HK-2 (cell line): ENCODE measurements around the gene KCNQ1.

Experiments
- DNase-seq: peaks from one replicate; pipeline ENCODE4 v3.0.0-alpha.2; 2018; ENCODE audit not compliant: unreplicated experiment

Gene KCNQ1

DNA sequence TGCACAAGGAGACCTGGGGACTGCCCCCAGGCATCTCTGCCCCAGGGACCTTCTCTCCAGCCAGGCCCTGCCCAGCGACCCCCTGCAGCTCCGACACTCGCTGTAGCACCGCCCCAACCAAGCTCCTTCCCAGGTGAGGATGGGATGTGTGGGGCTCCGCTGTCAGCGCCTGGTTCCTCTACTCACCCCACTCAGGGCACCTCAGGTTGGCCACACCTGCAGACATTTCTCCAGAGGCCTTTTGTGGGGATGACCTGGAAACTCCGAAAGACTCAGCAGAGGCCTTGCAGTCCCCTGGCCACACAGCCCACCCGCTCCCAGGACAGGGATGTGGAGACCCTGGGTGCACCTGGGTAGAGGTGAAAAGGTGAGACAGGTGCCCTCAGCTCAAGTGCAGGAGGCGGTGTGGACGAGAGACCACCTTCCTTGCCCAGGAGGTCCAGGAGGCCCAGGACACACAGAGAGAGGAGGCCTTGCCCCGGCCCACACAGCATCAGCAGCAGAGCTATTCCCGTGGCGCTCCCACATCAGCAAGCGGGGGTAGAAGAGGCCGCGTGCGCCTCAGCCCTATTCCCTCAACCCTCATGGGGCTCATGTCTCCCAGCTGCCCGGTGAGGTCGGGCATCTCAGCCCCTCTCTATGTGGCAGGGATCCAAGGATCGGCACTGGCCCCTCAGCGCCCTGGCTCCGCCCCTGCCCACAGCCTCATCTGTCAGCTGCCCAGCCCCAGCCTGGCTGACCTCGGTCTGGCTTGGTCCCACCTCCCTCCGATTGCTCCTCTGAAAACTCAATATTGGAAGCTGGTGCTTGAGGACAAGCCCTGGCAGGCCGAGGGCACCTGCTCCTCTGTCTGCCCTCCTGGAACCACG is 21.4 kb upstream of the KCNQ1 start:
- DNase-seq, result no peak

- no peak for DNase-seq
Measured at GRCh38 chr11:2424811-2425495, 19.9 kb upstream of the KCNQ1 start.

GRCh38 chr11:2425506-2425905 is 19.3 kb upstream of the KCNQ1 start:
- no peak for DNase-seq

DNA sequence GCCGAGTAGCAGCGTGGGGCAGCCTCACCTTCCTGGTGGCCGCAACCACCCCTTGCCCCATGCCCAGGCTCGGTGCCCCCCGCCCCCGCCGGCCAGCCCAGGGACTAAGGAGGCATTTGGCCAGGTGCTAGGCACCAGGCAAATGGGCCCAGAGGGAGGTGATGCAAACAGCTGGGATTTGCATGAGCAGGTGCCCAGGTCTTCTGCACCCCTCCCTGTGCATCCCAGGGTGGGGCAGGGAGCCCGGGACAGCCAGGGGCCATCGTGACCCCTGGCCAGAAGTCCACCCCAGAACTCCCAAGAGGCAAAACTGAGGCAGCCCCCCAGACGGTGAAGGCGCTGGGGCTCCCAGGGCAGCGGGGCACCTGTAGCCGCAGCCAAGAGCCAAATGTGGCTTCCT is 18.6 kb upstream of the KCNQ1 start:
- DNase-seq, result no peak

DNA sequence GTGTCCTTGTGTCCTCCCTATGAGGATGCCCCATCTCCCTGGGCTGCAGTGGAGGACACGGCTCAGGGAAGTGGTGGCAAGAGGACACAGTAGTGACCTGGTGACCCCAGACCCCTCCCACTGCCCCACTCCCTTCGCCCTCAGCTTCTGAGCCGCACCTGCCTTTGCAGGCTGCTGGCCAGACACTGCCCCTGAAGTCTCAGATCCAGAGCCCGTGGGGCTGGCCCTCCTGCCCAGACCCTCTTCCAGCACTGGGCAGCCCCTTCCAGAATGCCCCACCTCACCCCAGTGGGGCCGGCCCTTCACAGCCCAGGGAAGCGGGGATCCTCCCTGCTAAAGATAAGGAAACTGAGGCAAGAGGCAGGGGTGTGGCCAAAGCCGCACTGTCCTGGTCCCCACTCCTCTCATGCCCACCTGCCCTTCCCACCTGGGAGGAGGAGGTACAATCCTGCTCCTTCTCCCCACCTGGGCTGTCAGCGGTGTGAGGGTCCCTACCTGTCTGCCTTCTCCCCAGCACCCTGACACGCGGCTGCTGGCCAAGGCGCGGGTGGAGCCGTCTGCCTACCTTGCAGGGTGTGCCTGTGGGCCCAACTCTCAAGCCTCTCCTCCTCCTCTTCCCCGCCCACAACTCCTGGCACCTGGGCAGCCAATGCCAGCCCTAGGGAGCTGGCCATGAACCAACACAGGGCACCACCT is 17.8 kb upstream of the KCNQ1 start:
- DNase-seq, result no peak

GRCh38 chr11:2427721-2428321 is 17.0 kb upstream of the KCNQ1 start:
- no peak for DNase-seq

- peak; percentile 63 for DNase-seq
Measured at GRCh38 chr11:2428322-2428795, 16.4 kb upstream of the KCNQ1 start.

GRCh38 chr11:2431395-2431794 is 13.4 kb upstream of the KCNQ1 start:
- DNase-seq, result no peak

GRCh38 chr11:2432171-2432621 is 12.6 kb upstream of the KCNQ1 start:
- no peak for DNase-seq

DNA sequence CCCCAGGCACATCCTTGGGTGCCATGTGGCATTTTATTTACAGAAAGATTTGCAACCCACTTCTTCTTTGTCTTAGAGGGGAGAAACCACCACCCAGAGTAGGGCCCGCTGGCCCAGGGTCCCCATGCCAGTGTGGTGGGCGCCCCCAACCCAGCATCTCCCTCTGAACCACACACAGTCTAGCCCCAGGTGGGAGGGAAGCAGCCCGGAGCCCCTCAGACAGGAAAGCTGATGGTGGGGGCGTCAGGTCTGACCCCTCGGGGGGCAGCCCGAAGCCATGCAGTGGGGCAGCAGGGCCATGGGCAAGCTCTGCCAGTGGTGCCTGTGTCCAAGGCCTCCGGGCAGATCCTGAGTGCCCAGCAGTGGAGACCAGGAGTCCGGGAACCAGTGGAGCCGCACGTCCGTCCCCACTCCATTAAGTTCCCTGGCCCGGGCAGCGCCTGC is 12.2 kb upstream of the KCNQ1 start:
- DNase-seq, result no peak

DNA sequence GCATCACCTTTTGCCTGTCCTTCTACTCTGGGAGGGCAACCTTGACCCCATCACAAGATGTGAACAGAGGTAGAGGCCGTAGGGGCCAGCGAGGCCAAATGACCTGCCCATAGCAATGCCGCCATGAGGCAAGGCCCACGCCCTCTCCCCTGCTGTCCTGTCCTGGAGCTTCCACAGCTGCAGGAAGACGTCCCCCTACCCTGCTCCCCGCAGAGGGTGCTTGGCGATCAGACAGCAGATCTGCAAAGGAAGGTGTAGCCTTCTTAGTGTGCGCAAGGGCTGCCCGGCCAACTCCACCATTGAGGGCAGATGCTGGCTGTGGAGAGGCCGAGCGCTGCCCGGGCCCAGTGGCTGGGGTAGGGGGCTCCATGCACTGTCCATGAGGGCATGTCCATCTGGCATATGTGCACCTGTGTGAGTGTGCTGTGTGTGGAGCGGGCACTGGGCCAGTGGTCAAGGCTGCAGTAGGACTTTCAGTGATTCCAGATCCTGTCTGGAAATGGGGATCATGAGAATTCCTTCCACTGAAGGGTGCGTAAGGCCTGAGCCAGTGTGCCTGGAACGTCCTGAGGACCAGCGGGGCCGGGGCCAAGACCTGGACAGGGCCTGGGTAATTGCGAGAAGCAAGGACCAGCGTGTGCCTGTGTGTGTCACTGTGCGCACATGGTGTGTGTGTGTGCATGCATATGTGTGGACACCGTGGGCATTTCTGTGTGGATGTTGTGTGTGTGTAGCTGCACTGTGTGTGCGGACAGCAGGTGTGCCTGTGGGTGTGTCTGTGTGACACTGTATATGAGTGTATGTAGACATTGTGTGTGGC is 11.5 kb upstream of the KCNQ1 start:
- no peak for DNase-seq

GRCh38 chr11:2434008-2434407 is 10.8 kb upstream of the KCNQ1 start:
- DNase-seq, result no peak

- DNase-seq, result no peak
Measured at GRCh38 chr11:2434506-2435255, 10.1 kb upstream of the KCNQ1 start.

- no peak for DNase-seq
Measured at GRCh38 chr11:2435288-2436012, 9.4 kb upstream of the KCNQ1 start.

DNA sequence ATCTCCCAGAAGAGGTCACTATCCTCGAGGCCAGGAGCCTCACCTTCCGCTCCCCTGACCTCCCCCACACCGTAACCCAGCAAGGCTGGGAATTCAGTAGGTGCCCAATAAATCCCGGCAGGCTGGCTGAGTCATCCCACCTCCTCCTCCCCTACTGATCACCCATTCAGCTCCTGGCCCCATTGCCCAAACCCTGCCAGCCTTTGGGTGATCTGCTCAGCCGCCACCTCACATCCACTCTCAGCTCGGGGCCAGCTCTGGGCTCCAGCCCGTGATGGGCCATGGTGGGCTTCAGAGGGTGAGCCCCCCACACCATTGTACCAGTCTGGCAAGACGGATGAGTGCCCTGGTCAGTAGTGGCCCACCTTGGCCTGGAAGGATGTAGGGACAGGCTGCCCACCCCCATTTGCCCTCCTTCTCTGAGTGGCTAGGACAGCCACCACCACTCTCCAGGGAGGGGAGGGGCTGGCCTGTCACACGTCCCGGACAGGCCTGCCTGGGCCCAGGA is 8.7 kb upstream of the KCNQ1 start:
- DNase-seq, result no peak

GRCh38 chr11:2436521-2437031 is 8.2 kb upstream of the KCNQ1 start:
- no peak for DNase-seq

DNA sequence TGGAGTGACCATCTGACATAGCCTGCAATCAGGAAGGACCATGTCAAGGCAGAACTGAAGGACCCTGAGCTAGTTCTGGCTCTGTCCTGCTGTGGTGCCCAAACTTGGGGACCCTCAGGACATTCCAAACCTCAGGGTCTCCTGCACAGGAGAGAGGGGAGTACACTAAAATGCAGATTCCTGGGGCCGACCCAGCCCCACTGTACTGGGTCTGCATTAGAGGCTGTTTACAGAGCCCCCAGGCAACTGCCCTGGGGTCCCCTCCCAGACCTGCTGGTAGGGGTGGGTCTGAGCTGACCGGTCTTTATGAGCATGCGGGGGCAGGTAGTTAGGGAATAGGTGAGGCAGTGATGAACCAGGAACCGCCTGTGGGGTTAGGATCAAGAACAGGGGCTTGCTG is 7.3 kb upstream of the KCNQ1 start:
- DNase-seq, result no peak

- DNase-seq, result no peak
Measured at GRCh38 chr11:2439820-2440219, 5.0 kb upstream of the KCNQ1 start.

- no peak for DNase-seq
Measured at GRCh38 chr11:2440646-2441045, 4.2 kb upstream of the KCNQ1 start.
